ENCODE data around the gene CACNA1D.

GRCh38 chr3:53807117-53807810 is 312.9 kb downstream of the CACNA1D start:
- TF ChIP-seq CTCF (conservative IDR thresholded peaks at IDR 0.05) (no peak), ZFX (IDR thresholded peaks at IDR 0.05) (no peak)

Data from C4-2B (cell line).